Measurements from ENCODE around the gene SLC22A23.

- no peak for TF ChIP-seq ZNF350 (tag by site-specific recombination; IDR thresholded peaks at IDR 0.05)
- TF ChIP-seq ZNF837 (tag by site-specific recombination; IDR thresholded peaks at IDR 0.05) = no peak
- no peak for TF ChIP-seq CTCF (tag by site-specific recombination; IDR thresholded peaks at IDR 0.05)
- no peak for TF ChIP-seq ZNF416 (tag by site-specific recombination; IDR thresholded peaks at IDR 0.05)
- TF ChIP-seq ZBTB44 (tag by site-specific recombination; IDR thresholded peaks at IDR 0.05) = no peak
- TF ChIP-seq ZNF580 (tag by site-specific recombination; IDR thresholded peaks at IDR 0.05) = no peak
- no peak for TF ChIP-seq GLI2 (tag by site-specific recombination; IDR thresholded peaks at IDR 0.05; ENCODE audit: borderline replicate concordance, low read depth)
- no peak for TF ChIP-seq ZNF157 (tag by site-specific recombination; IDR thresholded peaks at IDR 0.05)
Observed at GRCh38 chr6:3449321-3449720, 7.5 kb downstream of the SLC22A23 start.
